ENCODE data around the gene IL1RN.

GRCh38 chr2:113085542-113085941, 41.9 kb upstream of the IL1RN start:
- no peak for TF ChIP-seq CTCF (IDR thresholded peaks at IDR 0.05)
- no peak for TF ChIP-seq POLR2A (IDR thresholded peaks at IDR 0.05)
- no peak for TF ChIP-seq POLR2AphosphoS5 (IDR thresholded peaks at IDR 0.05)
- TF ChIP-seq EP300 (IDR thresholded peaks at IDR 0.05): no peak
